Right kidney (tissue), 1 donor: ENCODE data around the gene KCNE4.

ENCODE experiments used
- DNase-seq: peaks from one replicate; pipeline ENCODE4 v3.0.0-alpha.2; 2016

The KCNE4 gene

DNA sequence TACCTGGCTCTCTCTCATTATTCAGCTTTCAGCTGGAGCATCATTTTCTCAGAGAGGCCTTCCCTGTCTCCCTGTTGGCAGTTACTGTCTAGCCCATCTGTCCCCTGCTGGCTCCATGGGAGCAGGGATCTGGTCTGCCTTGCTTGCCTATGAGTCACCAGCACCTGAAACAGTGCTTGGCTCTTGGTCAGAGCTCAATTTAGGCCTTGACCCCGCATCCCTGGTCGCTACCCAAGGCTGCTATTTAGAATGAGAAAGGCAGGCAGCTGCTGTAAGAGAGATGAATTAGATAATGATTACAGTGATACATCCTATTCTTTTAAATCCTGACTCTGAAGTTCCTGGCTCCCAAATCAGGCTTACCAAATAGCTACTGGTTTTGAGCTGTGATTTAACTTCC lies 32.9 kb downstream of the KCNE4 start:
- no peak for DNase-seq

DNA sequence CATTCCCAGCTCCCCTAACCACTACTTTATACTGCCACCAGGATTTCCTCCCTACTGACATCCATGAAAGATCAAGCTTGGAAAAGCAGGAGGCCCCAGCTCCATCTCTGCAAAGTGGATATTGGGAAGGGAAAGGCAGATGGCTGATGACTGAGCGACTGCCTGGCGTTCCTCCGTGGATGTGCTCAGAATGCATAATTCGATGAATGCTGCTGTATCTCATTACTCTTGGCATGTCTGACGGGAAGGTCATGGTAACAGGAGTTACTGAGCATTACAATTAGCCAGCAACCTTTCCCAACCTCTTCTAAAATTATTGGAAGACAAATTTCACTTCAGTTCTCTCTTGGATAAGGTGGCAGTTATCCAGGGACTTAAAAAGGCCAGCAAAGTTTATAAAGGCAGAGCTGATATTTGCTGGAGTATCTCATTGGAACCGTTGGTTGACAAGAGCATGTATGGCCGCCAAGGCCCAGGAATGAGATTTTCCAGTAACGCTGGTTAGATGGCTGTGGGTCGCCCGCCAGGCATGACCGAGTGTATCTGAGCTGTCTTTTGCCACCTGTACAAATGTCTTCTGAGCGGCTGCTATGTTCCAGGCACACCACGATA lies 34.5 kb downstream of the KCNE4 start:
- DNase-seq: no peak

DNA sequence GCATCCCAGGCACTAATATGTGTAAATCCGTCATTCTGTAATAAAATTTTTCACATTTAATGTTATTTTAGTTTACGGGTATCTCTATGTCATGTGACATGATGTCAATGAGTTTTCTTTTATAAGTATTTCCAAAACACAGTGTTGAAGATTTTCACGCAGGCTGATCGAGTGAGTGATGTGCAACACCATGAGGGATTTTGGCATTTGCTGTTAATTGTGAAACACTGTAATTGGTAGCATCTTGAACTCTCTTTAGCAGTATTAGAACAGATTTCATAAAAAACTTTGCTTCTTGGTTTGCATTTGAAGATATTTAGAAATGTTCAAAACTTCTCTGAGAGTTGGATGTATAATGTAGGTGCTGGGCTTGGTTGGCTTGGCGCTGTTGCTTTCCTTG lies 35.5 kb downstream of the KCNE4 start:
- DNase-seq: no peak

DNA sequence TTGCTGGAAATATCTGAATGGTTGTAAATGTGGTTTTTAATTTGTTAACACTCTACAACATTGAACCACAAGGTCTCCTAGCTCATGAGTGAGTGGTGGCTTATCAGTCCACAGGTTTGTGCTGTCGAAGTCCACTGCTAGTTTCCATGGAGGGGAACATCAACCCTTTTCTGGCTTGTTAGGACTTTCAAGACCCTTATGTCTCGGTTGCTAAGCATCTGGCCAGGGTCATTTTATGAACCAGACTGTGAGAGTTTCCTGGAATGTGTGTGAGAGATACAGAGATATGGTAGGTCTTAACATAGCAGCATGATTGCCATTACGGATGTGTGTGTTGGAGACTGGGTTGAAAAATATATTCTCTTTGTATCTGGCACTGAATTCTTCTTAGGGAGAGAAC lies 36.9 kb downstream of the KCNE4 start:
- no peak for DNase-seq

DNA sequence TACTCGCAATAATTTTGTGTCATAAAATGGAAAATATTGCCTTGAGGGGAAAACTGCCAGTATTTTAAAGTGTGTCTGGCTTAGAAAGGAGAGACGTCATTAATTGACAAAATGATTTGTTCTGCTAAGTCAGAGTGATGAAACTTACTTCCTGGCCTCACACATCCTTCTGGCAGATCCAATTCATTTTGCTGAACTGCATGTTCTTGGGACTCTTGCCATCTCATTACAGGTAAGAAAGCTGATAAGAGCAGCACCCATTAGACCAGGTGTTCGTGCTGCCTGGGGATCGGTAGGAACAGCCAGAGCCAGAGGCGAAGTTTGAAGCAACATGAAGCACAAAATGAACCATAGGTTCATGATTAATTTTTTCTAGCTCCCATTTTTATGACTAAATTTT lies 38.0 kb downstream of the KCNE4 start:
- no peak for DNase-seq

DNA sequence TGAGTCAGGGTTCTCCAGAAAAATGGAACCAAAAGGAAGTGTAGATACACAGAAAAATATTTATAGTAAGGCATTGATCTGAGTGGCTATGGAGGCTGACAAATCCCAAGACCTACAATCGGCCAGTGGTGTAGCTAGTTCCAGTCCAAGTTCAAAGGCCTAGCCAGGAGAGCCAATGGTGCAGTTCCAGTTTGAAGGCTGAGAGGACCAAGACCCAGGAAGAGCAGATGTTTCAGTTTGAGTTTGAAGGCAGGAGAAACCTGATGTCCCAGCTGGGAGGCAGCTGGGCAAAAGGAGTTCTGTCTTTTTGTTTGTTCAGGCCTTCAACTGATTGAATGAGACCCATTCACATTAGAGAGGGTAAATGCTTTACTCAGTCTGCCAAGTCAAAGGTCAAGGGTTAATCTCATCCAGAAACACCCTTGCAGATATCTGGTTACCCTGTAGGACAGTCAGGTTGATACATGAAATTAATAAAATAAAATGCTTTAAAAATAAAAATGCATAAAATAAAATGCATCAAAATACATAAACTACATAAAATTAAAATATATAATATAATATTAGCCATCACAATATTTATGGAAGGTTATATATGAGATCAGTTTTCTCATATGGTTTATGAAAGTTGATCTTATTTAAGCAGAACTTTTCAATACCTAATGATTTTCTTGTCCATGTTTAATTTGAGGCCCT lies 38.7 kb downstream of the KCNE4 start:
- DNase-seq: no peak

DNA sequence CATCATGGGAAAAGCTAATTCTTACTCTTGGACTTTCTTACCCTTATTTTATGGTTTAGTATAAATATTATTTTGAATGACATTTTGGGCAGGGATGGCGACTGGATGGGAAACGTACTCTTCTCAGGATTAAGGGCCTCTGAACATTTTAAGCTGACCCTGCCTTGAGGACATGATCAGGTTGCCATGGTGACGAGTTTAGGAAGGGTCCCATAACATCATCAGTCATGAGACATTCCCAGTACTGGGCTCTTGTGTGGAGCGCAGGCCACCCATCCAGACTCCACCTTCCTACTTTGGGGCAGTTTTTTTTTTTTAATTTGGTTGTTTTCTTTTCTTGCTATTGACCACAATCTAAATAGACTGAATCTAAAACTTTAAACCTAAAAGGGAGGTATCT lies 40.7 kb downstream of the KCNE4 start:
- no peak for DNase-seq

DNA sequence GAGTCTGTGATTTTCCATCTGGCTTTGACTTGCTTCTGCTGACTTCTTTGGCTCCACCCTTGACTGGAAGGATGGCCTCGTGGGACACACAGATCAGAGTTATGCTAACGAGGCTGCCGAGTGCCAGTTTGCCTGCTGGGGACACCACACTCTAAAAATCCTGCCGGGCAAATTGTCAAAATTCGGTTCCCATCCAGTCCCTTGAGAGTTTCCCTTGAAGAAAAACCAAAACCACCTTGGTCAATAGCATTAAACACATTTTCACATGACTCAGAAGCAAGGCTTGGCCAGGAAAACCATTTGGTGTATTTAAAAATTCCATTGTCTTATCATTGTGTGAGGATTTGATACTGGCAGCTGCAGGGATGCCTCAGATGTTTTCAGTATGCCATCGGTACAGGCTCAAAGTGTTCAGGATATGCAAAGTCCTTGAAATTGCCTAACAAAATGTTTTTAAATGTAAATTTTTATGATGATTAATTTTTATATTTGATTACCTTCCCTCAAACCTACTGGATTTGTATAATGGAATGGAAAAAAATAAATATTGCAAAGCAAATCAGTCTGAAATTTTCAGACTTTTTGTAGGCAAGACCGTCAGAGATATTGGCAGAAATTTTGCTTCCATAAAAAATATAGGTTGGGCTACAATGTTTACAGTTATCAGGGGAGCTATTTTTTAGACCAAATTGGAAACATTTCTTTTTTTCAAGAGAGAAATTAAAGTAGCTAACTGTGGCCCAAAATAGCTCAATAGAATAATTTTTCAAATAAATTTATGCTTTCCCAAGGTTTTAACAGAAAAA lies 41.6 kb downstream of the KCNE4 start:
- DNase-seq: no peak

DNA sequence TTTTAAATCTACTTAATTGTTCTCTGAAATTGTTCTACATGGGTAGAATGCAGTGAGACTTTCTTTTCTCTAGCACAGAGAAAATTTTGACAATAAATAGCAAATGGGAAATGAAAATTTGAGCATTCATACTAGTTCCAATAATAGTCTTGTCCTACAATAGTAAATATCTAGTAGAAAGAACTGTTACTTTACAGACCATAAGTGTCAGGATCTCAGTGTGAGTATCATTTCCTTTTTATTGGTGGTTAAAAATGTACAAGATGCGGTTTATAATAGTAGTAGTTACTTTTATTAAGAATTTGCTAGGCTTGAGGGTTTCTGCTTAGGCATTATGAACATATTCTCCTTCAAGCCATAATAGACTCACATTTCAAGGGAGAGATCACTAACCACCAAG lies 43.2 kb downstream of the KCNE4 start:
- no peak for DNase-seq

DNA sequence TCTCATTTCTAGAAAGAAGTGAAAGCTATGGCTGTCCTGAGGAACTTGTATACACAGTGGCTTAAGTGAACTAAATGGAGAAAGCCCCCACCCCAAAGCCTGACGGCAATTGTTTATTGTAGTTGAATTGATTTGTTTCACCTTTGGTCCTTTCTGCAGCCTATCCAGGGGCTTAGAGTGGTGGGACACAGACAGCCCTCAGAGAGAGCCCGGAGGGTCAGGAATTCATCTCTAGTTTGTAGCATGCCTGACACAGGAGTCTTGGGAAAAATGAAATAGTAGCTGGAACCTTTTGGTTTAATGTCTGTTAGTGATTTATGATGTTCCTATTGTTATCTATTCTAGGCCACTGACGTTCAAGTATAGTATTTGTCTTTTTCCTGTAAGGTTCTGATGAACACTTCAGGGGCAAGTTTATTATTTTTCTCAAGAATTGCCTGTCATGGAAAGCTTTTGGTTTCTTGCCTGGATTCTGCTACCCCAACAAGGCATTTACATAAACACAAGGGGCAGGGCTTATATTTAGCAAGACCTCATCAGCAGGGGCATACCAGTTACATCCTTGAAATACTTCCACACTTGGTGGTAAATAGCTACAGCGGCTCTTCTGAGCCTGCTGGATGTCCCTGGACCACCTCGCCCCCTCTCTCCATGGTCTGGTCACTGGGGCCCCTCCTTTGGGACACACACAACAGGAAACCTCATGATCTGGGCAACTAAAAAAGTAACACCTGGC lies 44.4 kb downstream of the KCNE4 start:
- DNase-seq: no peak

DNA sequence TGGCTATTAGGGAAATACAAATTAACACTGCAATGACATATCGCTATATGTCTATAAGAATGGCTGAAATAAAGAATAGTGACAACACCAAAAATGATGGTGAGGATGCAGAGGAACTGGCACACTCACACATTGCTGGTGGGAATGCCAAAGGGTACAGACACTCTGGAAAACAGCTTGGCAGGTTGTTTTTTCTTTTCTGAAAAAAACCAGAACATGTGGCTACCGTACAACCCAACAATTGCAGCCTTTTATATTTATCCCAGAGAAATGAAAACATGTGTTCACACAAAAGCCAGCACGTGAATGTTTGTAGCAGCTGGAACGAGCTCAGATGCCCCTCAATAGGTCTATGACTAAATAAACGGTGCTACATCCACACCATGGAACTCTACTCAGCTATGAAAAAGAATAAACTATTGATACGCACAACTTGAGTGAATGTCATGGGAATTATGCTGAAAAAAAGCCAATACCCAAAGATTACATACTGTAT lies 45.9 kb downstream of the KCNE4 start:
- no peak for DNase-seq

DNA sequence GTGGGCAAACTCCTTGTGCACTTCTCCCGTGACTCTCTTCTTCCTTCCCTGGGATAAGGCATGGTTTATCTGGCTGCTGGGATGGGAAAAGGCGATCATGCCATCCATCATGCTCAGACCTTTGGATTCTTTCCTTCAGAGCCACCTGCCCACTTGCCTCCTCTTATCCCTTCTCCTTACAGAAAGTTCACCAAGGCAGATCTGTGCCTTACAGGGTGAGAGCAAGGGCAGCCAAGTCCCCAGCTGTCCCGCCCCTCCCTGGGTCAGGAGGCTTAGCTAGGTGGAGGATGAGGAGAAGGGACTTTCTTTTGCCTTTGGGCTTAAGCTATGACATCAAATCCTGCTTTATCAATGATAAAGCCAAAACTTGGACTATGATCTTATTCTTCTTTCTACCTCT lies 47.6 kb downstream of the KCNE4 start:
- no peak for DNase-seq

DNA sequence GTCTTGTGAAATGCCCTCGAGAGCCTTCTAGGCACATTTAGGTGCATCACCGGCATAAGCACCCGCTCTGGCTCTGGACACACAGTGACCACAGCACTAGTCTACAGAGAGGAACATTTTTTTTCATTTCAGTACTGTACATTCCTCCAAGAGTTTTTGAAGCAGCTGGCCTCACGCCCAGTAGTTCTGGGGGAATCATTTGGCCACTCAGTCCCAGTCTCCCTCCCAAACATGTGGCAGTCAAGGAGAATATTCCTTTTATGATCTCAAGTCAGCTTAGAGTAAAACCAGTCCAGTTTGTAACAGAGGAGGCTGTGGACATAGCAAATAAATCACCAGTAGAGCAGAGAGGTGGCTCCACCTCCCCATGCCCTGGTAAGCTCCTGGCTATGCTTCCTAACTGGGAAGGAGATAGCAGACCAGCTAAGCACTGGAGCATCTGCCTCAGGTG lies 48.1 kb downstream of the KCNE4 start:
- no peak for DNase-seq

DNA sequence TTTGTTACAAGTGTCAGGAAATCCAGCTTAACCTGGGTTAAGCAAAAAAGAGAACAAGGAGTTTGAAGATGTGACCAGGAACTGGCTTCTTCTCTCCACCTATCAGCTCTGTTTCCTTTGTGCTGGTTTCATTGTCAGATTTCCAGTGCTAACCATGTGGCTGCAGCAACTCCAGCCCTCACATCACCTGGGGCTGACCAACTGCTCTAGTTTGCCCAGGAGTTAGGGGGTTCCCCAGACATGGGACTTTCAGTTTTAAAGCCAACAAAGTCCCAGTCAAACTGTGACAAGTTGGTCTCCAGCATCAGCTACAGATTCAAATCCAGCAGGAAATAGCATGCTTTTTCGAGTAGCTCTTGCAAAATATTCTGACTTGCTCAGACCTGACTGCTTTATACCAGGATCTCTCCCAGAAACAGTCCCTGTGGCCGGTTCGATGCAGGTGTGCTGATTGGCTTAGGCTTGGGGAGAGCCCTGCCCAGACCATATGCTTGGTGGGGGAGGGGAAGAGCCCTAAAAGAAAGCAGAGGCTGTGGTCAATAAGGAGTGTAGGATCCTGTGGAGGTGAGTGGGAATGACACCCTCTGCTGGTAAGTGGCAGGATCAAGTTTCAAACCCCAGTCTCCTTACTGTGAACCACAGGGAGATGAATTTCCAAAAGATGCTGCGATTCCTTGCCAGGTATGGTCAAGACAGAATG lies 49.5 kb downstream of the KCNE4 start:
- DNase-seq: no peak

DNA sequence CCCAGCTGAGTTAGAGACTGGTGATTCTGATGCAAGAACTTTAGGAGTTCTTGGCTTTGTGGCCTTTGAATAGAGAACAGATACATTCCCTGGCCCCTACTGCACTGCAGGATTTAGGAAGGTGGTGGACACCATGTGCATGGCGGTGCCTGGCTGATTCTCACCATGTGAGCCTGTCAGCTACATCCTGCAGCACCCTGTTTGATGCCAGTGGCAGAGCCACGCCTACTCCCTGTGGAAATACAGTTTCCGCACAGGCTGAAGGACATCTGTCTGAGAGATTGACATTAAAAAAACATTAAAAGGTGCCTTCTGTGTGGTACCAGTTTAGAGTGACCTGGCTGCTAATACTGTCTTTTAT lies 50.0 kb downstream of the KCNE4 start:
- DNase-seq: no peak

DNA sequence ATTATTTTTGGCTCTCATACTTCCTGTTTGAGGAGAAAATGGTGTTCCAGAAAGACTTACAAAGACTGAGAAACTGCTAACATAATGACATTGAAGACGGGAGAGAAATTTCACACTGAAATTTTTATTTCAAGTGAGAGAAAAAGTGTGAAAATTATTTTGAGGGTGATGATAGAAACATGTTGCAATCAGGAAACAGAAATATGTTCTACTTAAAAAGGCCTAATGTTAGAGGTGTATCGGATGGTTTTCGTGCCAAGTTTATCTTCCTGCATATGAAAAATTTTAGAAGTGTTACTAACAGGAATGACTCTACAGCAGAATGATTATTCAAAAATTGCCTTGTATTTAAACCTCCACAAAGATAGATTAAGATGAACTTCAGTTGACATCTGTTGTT lies 50.5 kb downstream of the KCNE4 start:
- no peak for DNase-seq

DNA sequence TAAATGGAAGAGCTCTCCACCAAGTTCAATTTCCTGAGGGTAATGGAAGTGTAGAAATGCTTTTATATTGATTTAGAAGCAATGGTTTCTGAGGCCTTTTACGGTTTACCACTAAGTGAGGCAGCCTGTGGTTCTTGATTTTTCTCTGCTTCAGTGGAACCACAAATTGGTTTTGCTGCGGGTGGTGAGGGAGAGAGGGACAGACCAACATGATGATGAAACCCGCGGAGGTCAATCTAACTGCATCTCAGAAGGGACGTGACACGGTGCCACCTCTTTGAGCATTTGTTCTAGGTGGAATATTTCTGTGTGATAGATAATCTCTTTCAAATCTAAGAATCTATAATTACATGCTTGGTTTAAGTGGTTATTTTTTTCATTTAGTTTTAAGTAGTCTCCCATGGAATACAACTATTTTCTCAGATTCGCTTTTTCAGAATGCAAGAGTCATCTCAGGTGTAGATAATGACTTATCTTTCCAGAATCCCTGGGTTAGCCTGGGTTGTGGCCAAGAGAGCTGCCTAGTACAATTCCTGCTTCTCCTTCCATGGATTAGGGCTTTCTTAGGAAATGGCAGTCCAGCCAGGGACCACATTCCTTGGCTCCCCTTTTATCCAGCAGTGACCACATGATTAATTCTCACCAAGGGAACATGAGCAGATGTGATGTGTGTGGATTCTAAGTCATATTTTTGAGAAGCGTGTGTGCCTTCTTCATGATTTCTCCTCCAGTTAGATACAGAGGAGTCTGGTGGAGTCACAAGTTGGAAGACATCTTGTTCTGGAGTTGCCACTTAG lies 52.5 kb downstream of the KCNE4 start:
- no peak for DNase-seq
